ENCODE measurements around the gene MNAT1. TPM values are rescaled to one million over a fixed set of nuclear protein-coding genes. Genes with fewer than 3 reads are reported as not detected.

The MNAT1 gene
- total RNA-seq, 1 donor from 2014 or later, result 25.5 TPM

DNA sequence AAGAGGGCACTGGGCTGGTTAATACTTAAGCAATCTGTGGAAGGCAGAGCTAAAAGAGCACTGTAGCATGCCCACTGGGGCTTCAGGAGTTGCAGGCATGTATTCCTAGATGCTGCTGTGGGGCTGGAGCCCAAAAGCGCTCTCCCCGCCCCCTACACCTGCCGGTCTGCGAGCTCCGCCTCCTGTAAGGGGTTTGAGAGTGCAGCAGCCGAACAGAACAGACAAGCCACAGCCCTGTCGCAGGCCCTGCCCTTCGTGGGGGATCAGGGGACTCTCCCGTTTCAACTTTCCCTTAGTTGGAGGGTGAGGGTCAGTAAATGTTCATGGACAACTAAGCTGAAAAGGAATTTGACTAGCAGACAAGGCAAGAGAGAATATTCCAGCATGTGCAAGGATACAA, 264.1 kb downstream of the MNAT1 start:
- peaks cover 3% of the 10 kb centered on the region for H3K36me3 ChIP-seq
- TF ChIP-seq, protein P1, sequence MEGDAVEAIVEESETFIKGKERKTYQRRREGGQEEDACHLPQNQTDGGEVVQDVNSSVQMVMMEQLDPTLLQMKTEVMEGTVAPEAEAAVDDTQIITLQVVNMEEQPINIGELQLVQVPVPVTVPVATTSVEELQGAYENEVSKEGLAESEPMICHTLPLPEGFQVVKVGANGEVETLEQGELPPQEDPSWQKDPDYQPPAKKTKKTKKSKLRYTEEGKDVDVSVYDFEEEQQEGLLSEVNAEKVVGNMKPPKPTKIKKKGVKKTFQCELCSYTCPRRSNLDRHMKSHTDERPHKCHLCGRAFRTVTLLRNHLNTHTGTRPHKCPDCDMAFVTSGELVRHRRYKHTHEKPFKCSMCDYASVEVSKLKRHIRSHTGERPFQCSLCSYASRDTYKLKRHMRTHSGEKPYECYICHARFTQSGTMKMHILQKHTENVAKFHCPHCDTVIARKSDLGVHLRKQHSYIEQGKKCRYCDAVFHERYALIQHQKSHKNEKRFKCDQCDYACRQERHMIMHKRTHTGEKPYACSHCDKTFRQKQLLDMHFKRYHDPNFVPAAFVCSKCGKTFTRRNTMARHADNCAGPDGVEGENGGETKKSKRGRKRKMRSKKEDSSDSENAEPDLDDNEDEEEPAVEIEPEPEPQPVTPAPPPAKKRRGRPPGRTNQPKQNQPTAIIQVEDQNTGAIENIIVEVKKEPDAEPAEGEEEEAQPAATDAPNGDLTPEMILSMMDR (IDR thresholded peaks at IDR 0.05), result no peak
- DNase-seq (no peak), ATAC-seq (no peak)
- no peaks in the 10 kb centered on the region for H3K27me3 ChIP-seq
- no peak overlapping the region for H3K4me3 ChIP-seq
- H3K9me3 ChIP-seq, result no peaks in the 10 kb centered on the region
- H3K4me1 ChIP-seq, result no peaks in the 10 kb centered on the region
- H3K27ac ChIP-seq, result no peak overlapping the region
- intact Hi-C loops (cut with DNase I), result no loop called here

DNA sequence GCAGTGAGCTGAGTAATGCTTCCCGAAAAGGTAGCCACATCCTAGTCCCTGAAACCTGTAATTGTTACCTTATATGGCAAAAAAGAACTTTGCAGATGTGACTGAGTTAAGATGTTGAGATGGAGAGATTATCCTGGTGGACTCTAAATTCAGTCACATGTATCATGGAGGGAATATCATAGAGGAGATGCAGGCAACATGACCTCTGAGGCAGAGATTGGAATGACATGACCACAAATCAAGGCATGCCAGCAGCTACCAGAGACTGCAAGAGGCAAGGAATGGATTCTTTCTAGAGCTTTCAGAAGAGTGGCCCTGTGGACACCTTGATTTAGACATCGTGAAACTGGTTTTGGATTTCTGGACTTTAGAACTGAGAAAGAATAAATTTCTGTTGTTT, 265.0 kb downstream of the MNAT1 start:
- no peaks in the 10 kb centered on the region for H3K36me3 ChIP-seq
- ATAC-seq, result no peak

DNA sequence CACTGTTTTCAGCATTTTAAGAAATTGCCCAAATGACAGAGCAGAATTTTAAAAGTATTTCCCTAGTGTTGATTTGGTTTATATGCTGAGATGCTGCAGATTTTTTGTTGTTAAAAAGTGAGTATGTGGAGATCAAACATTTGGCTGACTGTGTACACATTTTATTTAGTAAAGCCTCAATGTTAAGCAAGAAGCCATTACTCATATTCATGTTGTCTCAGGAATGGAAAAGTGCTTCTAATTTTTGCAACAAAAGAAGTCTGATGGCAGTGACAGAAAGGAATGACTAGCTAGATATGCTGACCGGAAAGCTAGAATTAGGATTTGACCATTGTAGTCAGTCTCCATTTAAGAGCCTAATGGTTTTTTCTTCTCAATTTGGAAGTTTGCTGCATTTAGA, 269.0 kb downstream of the MNAT1 start:
- no peak for DNase-seq
- TF ChIP-seq, protein P1 (IDR thresholded peaks at IDR 0.05), result no peak

More for the DNA sequence above, 265.0 kb downstream of the MNAT1 start:
- intact Hi-C loops (cut with DNase I), result no loop called here
- Histone ChIP-seq H3K4me1 (no peaks in the 10 kb centered on the region), H3K27ac (no peak overlapping the region), H3K27me3 (no peaks in the 10 kb centered on the region), H3K9me3 (no peaks in the 10 kb centered on the region), H3K4me3 (no peak overlapping the region)
- DNase-seq, result no peak
- TF ChIP-seq, protein P1 (IDR thresholded peaks at IDR 0.05), result no peak

DNA sequence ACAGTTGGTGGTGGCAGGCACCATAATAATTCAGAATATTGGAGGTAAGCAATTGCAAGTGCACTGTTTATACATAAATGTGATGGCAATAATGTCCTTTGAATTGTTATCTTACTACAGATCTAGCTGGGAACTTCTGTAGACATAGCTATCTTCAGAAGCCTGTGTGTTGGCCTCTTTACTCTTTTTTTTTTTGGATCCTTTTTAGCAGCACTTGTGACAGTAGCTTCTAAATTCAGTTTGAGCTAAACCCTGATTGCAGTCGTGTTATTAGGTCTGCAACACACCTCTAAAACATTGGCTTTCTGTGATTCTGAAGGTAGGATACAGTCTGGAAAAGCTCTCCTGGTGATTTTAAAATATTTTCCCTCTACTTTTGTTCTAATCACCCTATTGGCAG, 285.0 kb downstream of the MNAT1 start:
- TF ChIP-seq, protein P1 (IDR thresholded peaks at IDR 0.05), result no peak
- ATAC-seq (no peak), DNase-seq (no peak)
- peaks cover 6% of the 10 kb centered on the region for H3K36me3 ChIP-seq
- no peaks in the 10 kb centered on the region for H3K4me1 ChIP-seq
- no peak overlapping the region for H3K27ac ChIP-seq
- H3K9me3 ChIP-seq, result no peaks in the 10 kb centered on the region
- intact Hi-C loops (cut with DNase I), result no loop called here
- H3K4me3 ChIP-seq, result no peak overlapping the region
- H3K27me3 ChIP-seq, result no peaks in the 10 kb centered on the region

More for the DNA sequence above, 269.0 kb downstream of the MNAT1 start:
- Histone ChIP-seq H3K27ac (no peak overlapping the region), H3K27me3 (no peaks in the 10 kb centered on the region), H3K9me3 (no peaks in the 10 kb centered on the region), H3K36me3 (no peaks in the 10 kb centered on the region), H3K4me3 (no peak overlapping the region), H3K4me1 (no peaks in the 10 kb centered on the region)
- ATAC-seq, result no peak
- intact Hi-C loops (cut with DNase I), result no loop called here

Other genes starting within 250 kb of the MNAT1 start
- not detected for gene C14orf39, start 248.7 kb upstream of the MNAT1 start, total RNA-seq
- not detected for gene SIX6, start 225.6 kb upstream of the MNAT1 start, total RNA-seq
- gene SIX1, start 85.3 kb upstream of the MNAT1 start, total RNA-seq, result 0.14 TPM
- gene SIX4, start 10.4 kb upstream of the MNAT1 start, total RNA-seq, result 0.69 TPM
- 11.3 TPM for gene TRMT5, start 246.3 kb downstream of the MNAT1 start, total RNA-seq
- gene SLC38A6, start 246.5 kb downstream of the MNAT1 start, total RNA-seq, result 24.3 TPM

Measured in upper lobe of right lung (tissue), 1 donor.